Aorta (tissue), 5 donors: Measurements from ENCODE around the gene DSCAML1. TPM values are rescaled to one million over a fixed set of nuclear protein-coding genes. Genes with fewer than 3 reads are reported as not detected.

Experiments used
- ATAC-seq: fragments of 200-7000 bp; cut with Tn5 transposase; one replicate; pipeline ENCODE4 v1.9.1; 2022; ENCODE audit warnings: moderate library complexity; ENCODE audit not compliant: low FRiP score
- DNase-seq, 2 donors: peaks; one replicate each; pipeline ENCODE4 v3.0.0-alpha.2; 2020
- H3K27ac ChIP-seq, 2 donors: one replicate each; pipeline ENCODE4 v1.5.1; 2013; ENCODE audit warnings: low read length in 2 of 2, mild to moderate bottlenecking in 2 of 2, moderate library complexity in 2 of 2, control low read depth in 1 of 2, inconsistent platforms in 1 of 2, low read depth in 1 of 2
- H3K27me3 ChIP-seq, 2 donors: one replicate each; pipeline ENCODE4 v1.6.1; 2013; ENCODE audit warnings: control low read depth in 1 of 2, low read length in 1 of 2, mild to moderate bottlenecking in 1 of 2, moderate library complexity in 1 of 2; ENCODE audit not compliant: insufficient read depth in 2 of 2, control insufficient read depth in 1 of 2
- H3K36me3 ChIP-seq, 2 donors: one replicate each; pipeline ENCODE4 v1.6.1; 2013; ENCODE audit warnings: control low read depth in 1 of 2, low read length in 1 of 2, mild to moderate bottlenecking in 1 of 2; ENCODE audit not compliant: insufficient read depth in 2 of 2, control insufficient read depth in 1 of 2
- H3K4me1 ChIP-seq, 2 donors: one replicate each; pipeline ENCODE4 v1.6.1; 2013; ENCODE audit warnings: low read length in 2 of 2, control low read depth in 1 of 2, mild to moderate bottlenecking in 1 of 2, moderate library complexity in 1 of 2; ENCODE audit not compliant: insufficient read depth in 2 of 2, control insufficient read depth in 1 of 2
- H3K4me3 ChIP-seq, 2 donors: one replicate each; pipeline ENCODE4 v1.5.1; 2013; ENCODE audit warnings: low read length in 2 of 2, control low read depth in 1 of 2, mild to moderate bottlenecking in 1 of 2
- H3K9me3 ChIP-seq: one replicate; pipeline ENCODE4 v1.6.1; 2013; ENCODE audit warnings: mild to moderate bottlenecking, low read length; ENCODE audit not compliant: control insufficient read depth
- WGBS, 2 donors: extraction: QIAGEN DNeasy Blood & Tissue Kit; methylation state at CpG; one replicate each; pipeline ENCODE4 v1.1.7; 2013; 5-methylcytosine and 5-hydroxymethylcytosine counted together
- intact Hi-C, 2 donors: fragments of 100-400 bp; cut with DNase I; formaldehyde crosslinking; loops; one replicate each; pipeline versions ENCODE4 v1.14.2 to v1.15.0; 2022
- polyA plus RNA-seq, 2 donors: library from polyadenylated mRNA; stranded (reverse); fragments of 200-250 nt; gene quantifications; one replicate each; pipeline ENCODE4 v1.2.3, GENCODE V29; 2013
- total RNA-seq, 2 donors: library from RNA; stranded (reverse); fragmentation: NEBNext Ultra II Directional; extraction: Animal tissue kit (Norgen Biotek cat#: 25700); gene quantifications; one replicate each; pipeline ENCODE4 v1.2.1, GENCODE V29; 2021
- donor health status: healthy with polysubstance abuse.
- donor health status: Bipolar disorder and iron deficiency.
- donor health status: DM: no; HTN: no; CAD: no.
- donor health status: DM: no; HTN: no; CAD: no.
- donor health status: DM: yes; HTN: yes; CAD: no.

Gene DSCAML1
- total and polyA plus RNA-seq, 4 donors: 0.13 to 2.2 (median 0.58) TPM; not detected in 1

- ATAC-seq: no peak
- H3K27ac ChIP-seq: no peak overlapping the region
Observed at GRCh38 chr11:117394221-117394925, 402.6 kb downstream of the DSCAML1 start.

DNA sequence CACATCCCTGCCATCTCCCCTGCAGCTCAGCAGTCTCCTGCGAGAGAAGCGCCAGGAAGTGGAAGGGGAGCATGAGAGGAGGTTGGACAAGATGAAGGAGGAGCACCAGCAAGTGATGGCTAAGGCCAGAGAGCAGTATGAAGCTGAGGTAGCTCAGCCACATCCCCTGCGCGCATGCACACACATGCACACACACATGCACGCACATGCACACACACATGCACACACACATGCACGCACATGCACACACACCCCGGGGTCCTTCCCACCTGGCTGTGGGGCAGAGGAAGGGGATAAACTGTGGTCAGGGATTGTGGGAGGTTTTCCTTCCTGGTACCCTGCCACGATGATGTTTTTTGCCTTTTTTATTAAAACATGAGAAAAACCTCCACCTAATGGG, 404.0 kb downstream of the DSCAML1 start:
- Histone ChIP-seq H3K9me3 (no peaks in the 10 kb centered on the region), H3K4me3 (no peak overlapping the region), H3K27ac (no peak overlapping the region), H3K4me1 (no peaks in the 10 kb centered on the region), H3K27me3 (no peaks in the 10 kb centered on the region), H3K36me3 (peaks cover 13 to 31% of the 10 kb centered on the region in 2 donors)
- ATAC-seq (no peak), DNase-seq (no peak)
- intact Hi-C loops: no loop called here
- WGBS, 2 donors: 93 to 96% methylated on average over 8 of the region's 8 CpGs

More at GRCh38 chr11:117394221-117394925, 402.6 kb downstream of the DSCAML1 start:
- intact Hi-C loops: no loop called here
- Histone ChIP-seq H3K27me3 (no peaks in the 10 kb centered on the region), H3K4me1 (no peaks in the 10 kb centered on the region), H3K4me3 (no peak overlapping the region), H3K36me3 (peaks cover 13 to 33% of the 10 kb centered on the region in 2 donors), H3K9me3 (peaks cover 4% of the 10 kb centered on the region)
- DNase-seq: peak in 1 of 2 donors; percentile 22
- WGBS, 2 donors: 94 to 96% methylated on average over 14 of the region's 14 CpGs

DNA sequence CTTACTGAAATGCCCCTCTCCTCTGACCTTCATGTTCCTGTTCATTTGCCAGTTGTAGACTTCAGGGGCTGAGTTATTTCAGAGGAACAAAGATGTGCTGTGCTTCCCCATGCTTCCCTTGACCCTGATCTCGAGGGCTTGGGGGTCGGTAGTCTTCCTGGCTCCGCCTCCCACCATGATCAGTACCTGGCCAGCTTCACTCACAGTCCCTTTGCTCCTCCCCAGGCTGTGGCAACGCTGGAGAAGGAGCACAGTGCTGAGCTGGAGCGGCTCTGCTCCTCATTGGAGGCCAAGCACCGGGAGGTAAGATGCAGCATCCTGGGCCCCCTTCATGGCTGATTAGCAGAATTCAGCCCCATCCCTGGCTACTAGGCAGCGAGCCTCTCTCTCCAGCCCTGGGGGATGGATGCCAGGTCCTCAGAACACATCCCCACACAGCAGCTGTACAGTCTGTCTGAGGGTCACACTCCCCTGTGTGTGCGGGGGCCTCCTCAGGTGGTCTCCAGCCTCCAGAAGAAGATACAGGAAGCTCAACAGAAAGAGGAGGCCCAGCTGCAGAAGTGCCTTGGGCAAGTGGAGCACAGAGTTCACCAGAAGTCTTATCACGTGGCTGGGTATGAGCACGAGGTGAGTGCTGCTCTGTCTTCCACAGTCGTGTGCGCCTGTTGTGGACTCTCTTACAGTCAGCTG, 404.9 kb downstream of the DSCAML1 start:
- no peak overlapping the region for H3K4me3 ChIP-seq
- intact Hi-C loops: no loop called here
- H3K36me3 ChIP-seq: peaks cover 13 to 31% of the 10 kb centered on the region in 2 donors
- H3K9me3 ChIP-seq: no peaks in the 10 kb centered on the region
- no peaks in the 10 kb centered on the region for H3K4me1 ChIP-seq
- H3K27ac ChIP-seq: no peak overlapping the region
- H3K27me3 ChIP-seq: no peaks in the 10 kb centered on the region
- DNase-seq (no peak), ATAC-seq (no peak)
- WGBS, 2 donors: 89 to 90% methylated on average over 12 of the region's 12 CpGs

DNA sequence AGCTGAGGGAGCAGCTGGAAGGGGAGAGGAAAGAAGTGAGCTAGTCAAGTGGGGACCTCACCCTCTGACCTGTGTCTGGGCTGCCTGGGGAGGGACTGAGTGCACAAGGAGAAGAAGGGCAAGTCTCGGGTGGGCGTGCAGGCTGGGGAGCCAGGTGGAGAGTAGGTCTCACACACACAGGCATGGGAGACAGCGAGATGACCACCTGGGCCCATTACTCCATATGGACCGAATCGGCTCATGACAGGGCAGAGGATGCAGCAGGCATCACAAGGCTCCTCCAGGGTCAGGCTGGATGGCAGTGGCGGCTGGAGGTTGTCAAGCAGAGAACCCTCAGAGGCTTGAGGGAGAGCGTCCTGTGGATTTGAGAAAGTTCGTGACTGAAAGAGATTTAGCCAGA, 405.8 kb downstream of the DSCAML1 start:
- no peak for DNase-seq
- Histone ChIP-seq H3K4me1 (no peaks in the 10 kb centered on the region), H3K4me3 (no peak overlapping the region), H3K27ac (no peak overlapping the region), H3K27me3 (no peaks in the 10 kb centered on the region), H3K9me3 (no peaks in the 10 kb centered on the region), H3K36me3 (peaks cover 12 to 24% of the 10 kb centered on the region in 2 donors)
- WGBS, 2 donors: 95 to 96% methylated on average over 8 of the region's 8 CpGs
- intact Hi-C loops: no loop called here
- no peak for ATAC-seq

DNA sequence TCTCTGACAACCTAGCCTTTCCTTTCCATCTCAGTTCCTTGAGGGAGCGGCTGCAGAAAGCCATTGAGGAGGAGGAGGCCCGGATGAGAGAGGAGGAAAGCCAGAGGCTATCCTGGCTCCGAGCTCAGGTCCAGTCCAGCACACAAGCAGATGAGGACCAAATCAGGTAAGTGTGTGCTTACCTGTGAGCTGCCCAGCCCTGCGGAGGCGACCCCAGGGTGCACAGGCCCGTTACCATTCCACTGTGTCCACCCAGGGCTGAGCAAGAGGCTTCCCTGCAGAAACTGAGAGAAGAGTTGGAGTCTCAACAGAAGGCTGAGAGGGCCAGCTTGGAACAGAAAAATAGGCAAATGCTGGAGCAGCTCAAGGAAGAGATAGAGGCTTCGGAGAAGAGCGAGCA, 406.3 kb downstream of the DSCAML1 start:
- no peak for DNase-seq
- WGBS, 2 donors: 97 to 98% methylated on average over 8 of the region's 8 CpGs

DNA sequence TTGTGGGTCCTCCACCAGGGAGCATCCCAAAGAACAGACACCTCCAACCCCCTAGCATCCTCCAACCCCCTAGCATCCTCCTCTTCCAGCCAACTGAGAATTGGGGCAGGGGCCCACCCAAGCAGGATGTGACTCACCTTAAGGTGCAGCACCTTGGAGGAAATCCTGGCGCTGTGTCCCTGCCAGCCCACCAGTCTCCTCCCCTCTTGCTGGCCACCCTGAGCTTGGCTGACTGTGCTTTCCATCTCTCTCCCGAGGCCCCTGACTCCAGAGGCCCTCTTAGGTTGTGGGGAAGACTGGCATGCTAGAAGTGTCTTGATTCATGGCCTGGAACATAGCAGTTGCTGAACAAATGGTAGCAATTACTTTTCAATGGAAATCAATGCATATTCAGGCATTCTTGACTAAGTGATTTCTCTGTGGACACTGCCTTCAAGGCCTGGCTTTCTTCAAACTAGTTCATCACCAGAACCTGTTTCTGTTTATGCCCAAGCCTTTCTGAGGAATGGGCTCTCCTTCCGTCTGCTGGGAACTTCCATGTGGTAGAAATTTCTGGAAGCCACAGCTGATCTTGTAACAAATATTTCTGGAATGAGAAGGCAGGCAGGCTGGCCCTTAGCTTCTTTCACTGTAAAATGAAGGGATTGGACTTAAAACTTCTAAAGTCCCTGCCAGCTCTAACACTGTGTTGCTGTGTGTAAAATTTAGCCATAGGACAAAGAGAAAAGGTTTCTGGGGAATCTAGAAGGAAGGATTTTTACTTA, 408.8 kb downstream of the DSCAML1 start:
- intact Hi-C loops: no loop called here
- Histone ChIP-seq H3K4me3 (no peak overlapping the region), H3K27me3 (no peaks in the 10 kb centered on the region), H3K27ac (no peak overlapping the region), H3K36me3 (peaks cover 1 to 24% of the 10 kb centered on the region in 2 donors), H3K9me3 (no peaks in the 10 kb centered on the region), H3K4me1 (no peaks in the 10 kb centered on the region)
- WGBS, 2 donors: 66 to 68% methylated on average over 3 of the region's 3 CpGs
- ATAC-seq (no peak), DNase-seq (no peak)

More for the DNA sequence above, 406.3 kb downstream of the DSCAML1 start:
- H3K4me1 ChIP-seq: no peaks in the 10 kb centered on the region
- intact Hi-C loops: no loop called here
- no peak overlapping the region for H3K27ac ChIP-seq
- no peak overlapping the region for H3K4me3 ChIP-seq
- H3K27me3 ChIP-seq: no peaks in the 10 kb centered on the region
- peaks cover 7 to 26% of the 10 kb centered on the region in 2 donors for H3K36me3 ChIP-seq
- ATAC-seq: no peak
- H3K9me3 ChIP-seq: no peaks in the 10 kb centered on the region

DNA sequence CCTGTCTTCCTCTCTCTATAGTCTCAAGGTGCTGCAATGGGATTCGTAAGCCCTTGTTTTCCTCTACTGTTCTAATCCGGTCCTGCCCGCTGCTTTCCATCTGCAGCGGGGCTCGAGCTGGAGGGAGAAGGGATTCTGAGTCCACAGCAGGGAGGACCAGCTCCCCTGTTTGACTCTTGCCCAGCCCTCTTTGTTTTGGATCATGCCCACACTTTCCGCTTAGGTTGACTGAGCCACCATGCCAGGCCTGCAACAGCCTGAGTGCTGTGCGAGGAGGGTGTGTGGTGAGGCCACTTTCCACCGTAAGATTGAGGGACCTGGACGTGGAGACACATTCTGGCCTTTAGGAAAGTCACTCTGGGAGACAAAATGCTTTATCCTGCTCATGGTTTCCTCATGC, 411.1 kb downstream of the DSCAML1 start:
- no peaks in the 10 kb centered on the region for H3K27me3 ChIP-seq
- no peaks in the 10 kb centered on the region for H3K4me1 ChIP-seq
- intact Hi-C loops: no loop called here
- ATAC-seq (no peak), DNase-seq (no peak)
- H3K27ac ChIP-seq: no peak overlapping the region
- no peaks in the 10 kb centered on the region for H3K9me3 ChIP-seq
- no peak overlapping the region for H3K4me3 ChIP-seq
- WGBS, 2 donors: 93 to 94% methylated on average over 9 of the region's 9 CpGs
- H3K36me3 ChIP-seq: peaks cover 0 to 12% of the 10 kb centered on the region in 2 donors

DNA sequence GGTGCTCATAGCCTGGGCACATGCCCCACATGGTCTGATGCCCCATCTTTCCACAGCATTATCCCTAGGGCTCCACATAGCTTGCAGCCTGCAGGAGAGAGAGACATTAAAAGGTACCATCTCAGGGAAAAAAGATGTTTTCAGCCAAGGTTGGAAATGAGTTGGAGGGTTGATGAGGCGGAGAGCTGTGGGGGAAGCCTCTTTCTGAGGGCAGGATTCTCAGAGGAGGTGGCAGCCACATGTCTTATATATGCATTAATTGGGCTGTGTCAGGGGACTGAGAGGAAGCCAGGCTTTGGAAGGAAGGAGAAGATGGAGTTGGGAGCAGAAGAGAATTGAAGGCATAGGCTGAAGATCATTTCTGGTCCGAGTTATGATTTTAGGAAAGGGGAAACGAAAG, 411.5 kb downstream of the DSCAML1 start:
- no peak overlapping the region for H3K27ac ChIP-seq
- H3K4me3 ChIP-seq: no peak overlapping the region
- intact Hi-C loops: no loop called here
- H3K4me1 ChIP-seq: no peaks in the 10 kb centered on the region
- DNase-seq: no peak
- WGBS, 2 donors: 96 to 97% methylated on average over 3 of the region's 3 CpGs
- H3K36me3 ChIP-seq: peaks cover 0 to 13% of the 10 kb centered on the region in 2 donors
- H3K9me3 ChIP-seq: no peaks in the 10 kb centered on the region
- ATAC-seq: no peak
- H3K27me3 ChIP-seq: no peaks in the 10 kb centered on the region
